HCT116 (cell line): ENCODE results near the gene LRRC37A2. TPM values are rescaled to one million over a fixed set of nuclear protein-coding genes. Genes with fewer than 3 reads are reported as not detected.
"Not testable (repeated sequence)": the region's sequence is repeated elsewhere in the genome, so short reads cannot be mapped to it uniquely, and the experiment has no call there.

Source experiments
- ATAC-seq: fragments of 200-7000 bp; cut with Tn5 transposase; 2 replicates; pipeline ENCODE4 v1.9.1; 2020; ENCODE audit warnings: mild to moderate bottlenecking, moderate library complexity
- BruUV-seq: library from RNA; stranded (reverse); fragments of 400-500 nt; replicated peaks from 2 replicates; lab custom pipeline; 2021; lab: Mats Ljungman, UMichigan
- CTCF ChIA-PET: fragments of 300-600 bp; sonication (Branson Sonifier 250); formaldehyde crosslinking; loops from one replicate; lab custom pipeline; 2021; ENCODE audit warnings: antibody characterized with exemption; lab: Charles Lee
- POLR2A ChIA-PET: fragments of 300-600, 350-600 bp; sonication (Branson Sonifier 250); formaldehyde crosslinking; loops from one replicate; lab custom pipeline; 2021; ENCODE audit warnings: antibody characterized with exemption; lab: Charles Lee
- RAD21 ChIA-PET, 2 experiments: fragments of 300-600 bp; sonication (Branson Sonifier 250); formaldehyde crosslinking; loops; one replicate each; lab custom pipeline; 2023; ENCODE audit warnings: low total read pairs in 2 of 2; ENCODE audit not compliant: uncharacterized antibody in 2 of 2, unreplicated experiment in 2 of 2, low non-redundant PET in 1 of 2; lab: Charles Lee
- DNase-seq: peaks from one replicate; pipeline ENCODE4 v3.0.0-alpha.2; 2010; ENCODE audit warnings: low read depth, low spot score
- H2AFZ ChIP-seq: fragments of 200-600 bp; shearing (Covaris generic), sonication (generic); 2 replicates; pipeline ENCODE4 v1.6.1; 2017; ENCODE audit warnings: low read depth, mixed run types, mixed read lengths, antibody characterized with exemption, low read length; ENCODE audit not compliant: poor library complexity, severe bottlenecking
- H3K27ac ChIP-seq: 2 replicates; pipeline ENCODE4 v1.5.1; 2012; ENCODE audit warnings: low read depth, low read length
- H3K27me3 ChIP-seq: fragments of 200-600 bp; sonication (generic); 2 replicates; pipeline ENCODE4 v1.6.1; 2016; ENCODE audit warnings: mixed run types, low read length, mixed read lengths; ENCODE audit not compliant: insufficient read depth
- H3K36me3 ChIP-seq, 2 experiments: fragments of 200-500 bp in 1 of 2; fragments of 200-600 bp in 1 of 2; sonication (Bioruptor generic) in 1 of 2; sonication (generic) in 1 of 2; 2 replicates each; pipeline versions ENCODE4 v1.5.1 to v1.6.1; 2014 to 2016; ENCODE audit warnings: low read length in 2 of 2, inconsistent platforms in 1 of 2, mixed read lengths in 1 of 2, mixed run types in 1 of 2; ENCODE audit not compliant: insufficient read depth in 2 of 2, control insufficient read depth in 1 of 2
- H3K4me1 ChIP-seq, 2 experiments: fragments of 200-600 bp in 1 of 2; sonication (generic) in 1 of 2; 2 replicates each; pipeline versions ENCODE4 v1.5.1 to v1.6.1; 2012 to 2017; ENCODE audit warnings: low read length in 2 of 2, inconsistent platforms in 1 of 2, mild to moderate bottlenecking in 1 of 2, mixed read lengths in 1 of 2, mixed run types in 1 of 2, moderate library complexity in 1 of 2; ENCODE audit not compliant: insufficient read depth in 2 of 2, control insufficient read depth in 1 of 2
- H3K4me2 ChIP-seq: fragments of 200-600 bp; sonication (generic); 2 replicates; pipeline ENCODE4 v1.6.1; 2017; ENCODE audit warnings: mixed run types, low read length, mixed read lengths
- H3K4me3 ChIP-seq, 2 experiments: fragments of 200-600 bp in 1 of 2; sonication (generic) in 1 of 2; replicated peaks in 1 of 2; 2 replicates each; pipeline ENCODE4 v1.5.1; 2011 to 2016; ENCODE audit warnings: low read length in 2 of 2, control low read depth in 1 of 2, low read depth in 1 of 2, mild to moderate bottlenecking in 1 of 2, mixed read lengths in 1 of 2, mixed run types in 1 of 2
- H3K79me2 ChIP-seq: fragments of 200-600 bp; sonication (generic); 2 replicates; pipeline ENCODE4 v1.6.1; 2017; ENCODE audit warnings: mild to moderate bottlenecking, mixed run types, low read length, moderate library complexity, mixed read lengths; ENCODE audit not compliant: insufficient read depth
- H3K9ac ChIP-seq: fragments of 200-600 bp; sonication (generic); 2 replicates; pipeline ENCODE4 v1.6.1; 2016; ENCODE audit warnings: low read length, mixed read lengths
- H3K9me2 ChIP-seq: fragments of 200-600 bp; sonication (generic), shearing (Covaris generic); 2 replicates; pipeline ENCODE4 v1.6.1; 2017; ENCODE audit warnings: mixed run types, mild to moderate bottlenecking, moderate library complexity; ENCODE audit not compliant: insufficient read depth
- H3K9me3 ChIP-seq, 2 experiments: fragments of 200-500 bp in 1 of 2; fragments of 200-600 bp in 1 of 2; sonication (Bioruptor generic) in 1 of 2; sonication (generic) in 1 of 2; 2 replicates each; pipeline ENCODE4 v1.6.1; 2014 to 2017; ENCODE audit warnings: low read length in 2 of 2, mixed read lengths in 2 of 2, inconsistent platforms in 1 of 2, low read depth in 1 of 2, mild to moderate bottlenecking in 1 of 2, mixed run types in 1 of 2, moderate library complexity in 1 of 2; ENCODE audit not compliant: control insufficient read depth in 1 of 2, insufficient read depth in 1 of 2
- H4K20me1 ChIP-seq: fragments of 200-600 bp; sonication (generic), shearing (Covaris generic); 2 replicates; pipeline ENCODE4 v1.6.1; 2017; ENCODE audit warnings: mixed run types, mild to moderate bottlenecking, moderate library complexity; ENCODE audit not compliant: insufficient read depth
- intact Hi-C: fragments of 100-400 bp; cut with micrococcal nuclease; formaldehyde crosslinking; loops from 2 replicates; pipeline ENCODE4 v1.10.0; 2022
- total RNA-seq: library from RNA; stranded (reverse); gene quantifications from one replicate; pipeline ENCODE4 v1.2.1, GENCODE V29; 2021; ENCODE audit not compliant: unreplicated experiment

Gene LRRC37A2
- total RNA-seq, 1 experiment from 2014 or later: 6.8 TPM

DNA sequence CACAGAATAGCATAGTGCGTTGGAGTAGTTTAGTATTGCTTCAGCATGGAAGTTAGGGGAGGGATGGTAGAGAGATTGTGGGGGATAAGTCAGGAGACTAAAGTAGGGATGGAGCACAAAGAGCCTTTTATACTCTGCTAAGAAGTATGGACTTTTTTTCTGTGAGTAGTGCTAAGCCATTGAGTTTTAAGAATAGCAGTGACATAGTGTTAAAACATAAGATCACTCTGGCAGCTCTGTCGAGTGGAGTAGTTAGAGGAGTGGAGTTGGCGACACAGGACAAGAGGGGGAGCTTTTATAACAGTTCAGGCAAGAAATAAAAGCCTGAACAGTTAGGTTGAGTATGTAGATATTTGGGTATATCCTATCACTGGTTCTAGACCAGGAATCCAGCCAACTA, 33.4 kb upstream of the LRRC37A2 start:
- BruUV-seq: not testable (repeated sequence)

DNA sequence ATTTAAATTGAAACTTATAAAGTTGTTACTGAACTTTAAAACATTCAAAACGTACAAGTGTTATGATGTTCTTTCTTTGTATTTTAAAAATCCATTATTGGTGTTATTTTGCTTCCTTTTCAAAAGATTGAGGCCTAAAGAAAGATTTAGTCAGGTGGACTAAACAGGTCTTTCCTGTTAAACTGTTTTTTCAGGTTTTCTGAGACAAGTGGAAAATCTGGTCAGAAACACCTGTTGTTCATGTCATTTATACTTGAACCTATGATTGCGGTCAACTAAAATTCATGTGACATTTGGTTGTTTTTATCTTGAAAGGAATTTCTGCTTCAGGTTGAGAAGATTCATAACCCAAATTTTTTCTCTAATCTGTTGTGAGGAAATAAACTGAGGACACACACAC, 31.0 kb upstream of the LRRC37A2 start:
- H3K9me2 ChIP-seq, BruUV-seq, H4K20me1 ChIP-seq, DNase-seq, CTCF ChIA-PET, ATAC-seq, H3K27me3 ChIP-seq, H3K27ac ChIP-seq, H3K4me3 ChIP-seq, H3K9me3 ChIP-seq, H3K4me2 ChIP-seq, H3K9ac ChIP-seq, H3K4me1 ChIP-seq, intact Hi-C loops, H3K79me2 ChIP-seq, POLR2A ChIA-PET, RAD21 ChIA-PET, H2AFZ ChIP-seq, H3K36me3 ChIP-seq: not testable (repeated sequence)

More for the DNA sequence above, 33.4 kb upstream of the LRRC37A2 start:
- intact Hi-C loops, H3K9ac ChIP-seq, H3K4me2 ChIP-seq, H3K9me2 ChIP-seq, ATAC-seq, H3K36me3 ChIP-seq, H3K9me3 ChIP-seq, RAD21 ChIA-PET, H3K27ac ChIP-seq, H3K79me2 ChIP-seq, H3K4me1 ChIP-seq, H3K27me3 ChIP-seq, CTCF ChIA-PET, DNase-seq, H2AFZ ChIP-seq, POLR2A ChIA-PET, H3K4me3 ChIP-seq, H4K20me1 ChIP-seq: not testable (repeated sequence)

DNA sequence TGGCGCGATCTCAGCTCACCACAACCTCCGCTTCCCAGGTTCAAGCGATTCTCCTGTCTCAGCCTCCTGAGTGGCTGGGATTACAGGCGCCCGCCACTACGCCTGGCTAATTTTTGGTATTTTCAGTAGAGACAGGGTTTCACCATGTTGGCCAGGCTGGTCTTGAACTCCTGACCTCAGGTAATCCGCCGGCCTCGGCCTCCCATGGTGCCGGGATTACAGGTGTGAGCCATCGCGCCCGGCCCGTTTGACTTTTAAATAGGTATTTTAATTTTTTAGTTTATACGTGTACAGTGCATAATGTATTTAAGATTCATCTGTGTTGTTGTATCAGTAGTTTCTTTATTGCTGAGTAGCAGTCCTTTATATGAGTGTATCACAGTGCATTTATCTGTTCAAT, 20.2 kb upstream of the LRRC37A2 start:
- CTCF ChIA-PET, H3K9ac ChIP-seq, H4K20me1 ChIP-seq, H2AFZ ChIP-seq, H3K9me2 ChIP-seq, BruUV-seq, H3K4me2 ChIP-seq, H3K27me3 ChIP-seq, intact Hi-C loops, ATAC-seq, H3K9me3 ChIP-seq, H3K4me3 ChIP-seq, H3K36me3 ChIP-seq, H3K27ac ChIP-seq, DNase-seq, POLR2A ChIA-PET, H3K4me1 ChIP-seq, H3K79me2 ChIP-seq, RAD21 ChIA-PET: not testable (repeated sequence)

DNA sequence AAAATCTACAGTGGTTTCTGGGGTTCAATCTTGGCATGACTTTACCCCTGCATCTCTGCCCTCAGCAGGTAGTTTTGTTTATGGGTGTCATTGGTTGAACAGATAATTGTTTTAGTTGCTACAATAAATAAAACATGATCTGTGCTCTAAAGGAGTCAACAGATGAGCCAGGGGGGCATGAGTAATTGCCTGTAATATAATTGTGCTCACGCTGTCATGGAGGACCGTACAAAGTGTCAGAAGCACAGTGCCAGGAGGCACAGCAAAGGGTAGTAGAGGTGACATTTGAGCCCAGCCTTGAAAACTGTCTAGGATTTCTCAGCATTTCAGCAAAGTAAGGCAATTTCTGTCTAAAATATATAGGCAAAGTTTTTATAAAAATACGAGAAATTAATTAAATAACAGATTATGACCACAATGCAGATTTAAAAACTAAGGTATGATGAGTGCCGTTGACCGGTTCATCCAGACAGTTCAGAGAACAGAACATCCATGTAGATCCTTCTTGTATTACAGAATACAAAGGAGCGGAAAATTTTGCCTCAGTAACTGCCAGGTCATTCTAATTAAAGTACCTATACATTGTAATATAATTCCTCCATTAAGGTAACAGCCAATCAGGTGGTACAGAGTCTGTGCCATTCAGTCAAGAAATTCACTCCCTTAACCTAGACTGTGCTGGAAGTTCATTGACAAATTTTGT, 12.7 kb upstream of the LRRC37A2 start:
- H3K4me1 ChIP-seq, RAD21 ChIA-PET, CTCF ChIA-PET, H3K4me3 ChIP-seq, ATAC-seq, H3K79me2 ChIP-seq, H3K27me3 ChIP-seq, H4K20me1 ChIP-seq, intact Hi-C loops, H3K9me2 ChIP-seq, H2AFZ ChIP-seq, H3K9ac ChIP-seq, H3K4me2 ChIP-seq, BruUV-seq, H3K36me3 ChIP-seq, H3K27ac ChIP-seq, POLR2A ChIA-PET, DNase-seq, H3K9me3 ChIP-seq: not testable (repeated sequence)
